ENCODE measurements around the gene LUC7L. TPM values are rescaled to one million over a fixed set of nuclear protein-coding genes. Genes with fewer than 3 reads are reported as not detected.

The LUC7L gene
- total and polyA plus RNA-seq, 2 of the 8 experiments (the other 6 are each of a cell fraction or from before 2014, with no cell fraction given) = 49.7 to 129 TPM

GRCh38 chr16:265002-265529, 35.8 kb upstream of the LUC7L start:
- DNase-seq (ENCODE audit: low read depth in 1 of 2, low spot score in 2 of 2) (no peak), FAIRE-seq (no peak)
- H3K79me1 ChIP-seq (ENCODE audit: low read depth, low read length) = no peaks in the 10 kb centered on the region
- H3K23ac ChIP-seq (ENCODE audit: insufficient read length) = no peak overlapping the region
- H3K27me3 ChIP-seq (replicated peaks in 1 of 4; ENCODE audit: control insufficient read depth in 3 of 4, extremely low read depth in 1 of 4, insufficient read depth in 3 of 4, low read length in 3 of 4) = no peaks in the 10 kb centered on the region
- H3K79me2 ChIP-seq (ENCODE audit: control insufficient read depth in 1 of 2, insufficient read depth in 2 of 2, low read length in 2 of 2) = no peaks in the 10 kb centered on the region
- no peak overlapping the region for H3K14ac ChIP-seq (ENCODE audit: insufficient read length)
- no peak overlapping the region for H2AFZ ChIP-seq (ENCODE audit: low read length)
- WGBS, 2 experiments (ENCODE audit: extremely low coverage in 1 of 2, insufficient coverage in 1 of 2, insufficient read length in 1 of 2, insufficient replicate concordance in 2 of 2, low coverage in 1 of 2, low lambda C conversion rate in 2 of 2, missing lambda C conversion rate in 1 of 2) = 92% methylated on average over 14 of the region's 14 CpGs; no CpG with 5 or more reads in 1 of the 2 experiments
- POLR2A ChIA-PET (ENCODE audit: partially characterized antibody) = no interaction called here
- H4K8ac ChIP-seq (ENCODE audit: extremely low read depth, insufficient read depth, low read length) = no peak overlapping the region
- H3K4me3 ChIP-seq (ENCODE audit: extremely low read depth in 1 of 4, insufficient read depth in 2 of 4, low read depth in 3 of 4, low read length in 4 of 4) = no peak overlapping the region
- no peaks in the 10 kb centered on the region; a peak in 1 of 7 replicates for H3K4me1 ChIP-seq (replicated peaks in 1 of 4; ENCODE audit: control insufficient read depth in 3 of 4, insufficient read depth in 4 of 4, low read length in 3 of 4)
- no peak overlapping the region; the same call in 1 of the 2 replicates for H3K27ac ChIP-seq (ENCODE audit: low read depth, low read length)
- H3K9me3 ChIP-seq (ENCODE audit: insufficient read depth in 2 of 2, low read depth in 1 of 2, low read length in 1 of 2) = no peaks in the 10 kb centered on the region
- no peak overlapping the region for H2BK15ac ChIP-seq (ENCODE audit: low read length)
- H2BK20ac ChIP-seq (ENCODE audit: low read length) = no peak overlapping the region
- no peak overlapping the region for H2BK12ac ChIP-seq (ENCODE audit: low read depth, low read length)
- peak overlapping the region; percentile 35; the same call in 1 of the 2 replicates for H2BK5ac ChIP-seq (ENCODE audit: low read depth, low read length)
- no peak overlapping the region for H3K4ac ChIP-seq (replicated peaks; ENCODE audit: insufficient read length, low read depth, low read length)
- no peak overlapping the region for H4K5ac ChIP-seq (ENCODE audit: insufficient read length, low read depth, low read length)
- H3K4me2 ChIP-seq (ENCODE audit: insufficient read depth in 1 of 2, low read depth in 2 of 2, low read length in 2 of 2) = no peak overlapping the region
- no peak overlapping the region for H3K9ac ChIP-seq (replicated peaks in 1 of 4; ENCODE audit: extremely low read depth in 1 of 4, low read depth in 3 of 4, low read length in 3 of 4)
- H3K36me3 ChIP-seq (ENCODE audit: control insufficient read depth in 2 of 4, insufficient read depth in 4 of 4, low read length in 3 of 4) = peaks cover 5 to 11% (median 7%) of the 10 kb centered on the region in 4 experiments; a peak in 6 of 8 replicates
- peaks cover 0 to 17% of the 10 kb centered on the region in 2 experiments for H4K20me1 ChIP-seq (replicated peaks in 1 of 2; ENCODE audit: control insufficient read depth in 1 of 2, insufficient read depth in 2 of 2, low read length in 2 of 2)
- no peak overlapping the region for H4K91ac ChIP-seq (replicated peaks; ENCODE audit: insufficient read length, low read length)
- peaks cover 4% of the 10 kb centered on the region; the same call in 1 of the 2 replicates for H3K23me2 ChIP-seq (ENCODE audit: low read depth, low read length)
- H2AK5ac ChIP-seq (ENCODE audit: low read depth, low read length) = no peak overlapping the region
- H2BK120ac ChIP-seq (replicated peaks; ENCODE audit: low read depth, low read length) = no peak overlapping the region
- H3K56ac ChIP-seq (replicated peaks; ENCODE audit: insufficient read length, low read depth, low read length) = no peak overlapping the region
- CTCF ChIA-PET (ENCODE audit: partially characterized antibody) = interaction anchor here (0.9 to 1.4 kb wide), 3 partner anchors 39 to 97 kb away, joined by 3 to 4 read pairs (median 3); no protein-coding TSS in a partner anchor
- no peak overlapping the region for H3K18ac ChIP-seq (ENCODE audit: extremely low read depth, low read length)
- TF ChIP-seq CTBP2 (IDR thresholded peaks at IDR 0.05; ENCODE audit: borderline replicate concordance, insufficient read depth, insufficient read length, low read length) = no peak
- TF ChIP-seq YY1 (IDR thresholded peaks at IDR 0.05; ENCODE audit: low read depth, low read length) = no peak
- no peak for TF ChIP-seq KDM5A (IDR thresholded peaks at IDR 0.05; ENCODE audit: low read length)
- TF ChIP-seq EZH2 (IDR thresholded peaks at IDR 0.05; ENCODE audit: low read depth, low read length, severe bottlenecking) = no peak
- no peak for TF ChIP-seq POU5F1 (IDR thresholded peaks at IDR 0.05; ENCODE audit: low read depth, low read length)
- TF ChIP-seq TAF7 (optimal IDR thresholded peaks at IDR 0.05; ENCODE audit: borderline replicate concordance, low read depth, low read length) = no peak
